ENCODE measurements around the gene FAM107B. TPM values are rescaled to one million over a fixed set of nuclear protein-coding genes. Genes with fewer than 3 reads are reported as not detected.

FAM107B gene
- total RNA-seq, 6 donors from 2014 or later, result 44.0 to 136 (median 77.0) TPM

GRCh38 chr10:14598809-14599764 lies 175.6 kb downstream of the FAM107B start:
- DNase-seq (no peak), ATAC-seq (ENCODE audit: low FRiP score in 2 of 2) (no peak)
- peaks cover 0 to 14% (median 2%) of the 10 kb centered on the region in 4 donors for H3K36me3 ChIP-seq
- no peaks in the 10 kb centered on the region for H3K9me3 ChIP-seq
- H3K4me1 ChIP-seq, result peaks cover 19 to 25% (median 22%) of the 10 kb centered on the region in 4 donors
- no peak overlapping the region for H3K4me3 ChIP-seq
- H3K27ac ChIP-seq, result no peak overlapping the region
- 84 to 87% methylated on average over 11 of the region's 11 CpGs for WGBS, 2 donors
- TF ChIP-seq CTCF (IDR thresholded peaks at IDR 0.05) (no peak), EP300 (IDR thresholded peaks at IDR 0.05) (no peak), POLR2AphosphoS5 (IDR thresholded peaks at IDR 0.05) (no peak), POLR2A (IDR thresholded peaks at IDR 0.05) (no peak)
- H3K27me3 ChIP-seq, result no peaks in the 10 kb centered on the region

DNA sequence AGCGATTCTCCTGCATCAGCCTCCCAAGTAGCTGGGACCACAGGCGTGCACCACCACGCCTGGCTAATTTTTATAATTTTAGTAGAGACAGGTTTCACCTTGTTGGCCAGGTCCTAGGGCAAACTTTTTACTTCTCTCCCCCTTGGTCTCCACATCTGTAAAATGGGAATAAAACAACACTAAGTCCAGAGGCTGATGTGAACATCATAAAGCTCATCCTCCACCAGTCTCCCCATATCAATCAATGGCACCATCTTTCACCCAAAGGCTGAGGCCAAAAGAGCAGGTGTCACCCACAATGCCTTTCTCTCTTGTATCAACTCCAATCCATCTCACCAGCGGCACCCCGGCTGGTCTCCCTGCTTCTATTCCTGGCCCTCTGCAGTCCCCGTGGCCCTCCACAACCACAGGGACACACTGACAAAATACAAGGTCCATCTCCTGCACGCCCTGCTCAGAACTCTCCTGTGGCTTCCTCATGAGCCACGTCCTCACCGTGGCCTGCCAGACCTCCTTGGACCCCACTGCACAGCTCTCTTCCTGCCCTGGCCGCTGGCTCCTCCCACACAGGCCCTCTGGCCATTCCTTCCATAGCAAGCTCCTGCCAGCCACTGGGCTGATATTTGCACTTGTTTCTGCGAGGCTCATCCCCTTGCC lies 179.0 kb downstream of the FAM107B start:
- TF ChIP-seq CTCF (IDR thresholded peaks at IDR 0.05), result no peak
- TF ChIP-seq POLR2A (IDR thresholded peaks at IDR 0.05), result no peak
- no peak for TF ChIP-seq POLR2AphosphoS5 (IDR thresholded peaks at IDR 0.05)
- no peak for TF ChIP-seq EP300 (IDR thresholded peaks at IDR 0.05)
- DNase-seq (peak in 1 of 2 donors; percentile 38), ATAC-seq (ENCODE audit: low FRiP score in 2 of 2) (no peak)
- no peak overlapping the region for H3K27ac ChIP-seq
- H3K4me3 ChIP-seq, result no peak overlapping the region
- H3K27me3 ChIP-seq, result no peaks in the 10 kb centered on the region
- peaks cover 0 to 9% (median 2%) of the 10 kb centered on the region in 4 donors for H3K36me3 ChIP-seq
- H3K4me1 ChIP-seq, result no peaks in the 10 kb centered on the region
- 89 to 95% methylated on average over 11 of the region's 11 CpGs for WGBS, 2 donors
- no peaks in the 10 kb centered on the region for H3K9me3 ChIP-seq

DNA sequence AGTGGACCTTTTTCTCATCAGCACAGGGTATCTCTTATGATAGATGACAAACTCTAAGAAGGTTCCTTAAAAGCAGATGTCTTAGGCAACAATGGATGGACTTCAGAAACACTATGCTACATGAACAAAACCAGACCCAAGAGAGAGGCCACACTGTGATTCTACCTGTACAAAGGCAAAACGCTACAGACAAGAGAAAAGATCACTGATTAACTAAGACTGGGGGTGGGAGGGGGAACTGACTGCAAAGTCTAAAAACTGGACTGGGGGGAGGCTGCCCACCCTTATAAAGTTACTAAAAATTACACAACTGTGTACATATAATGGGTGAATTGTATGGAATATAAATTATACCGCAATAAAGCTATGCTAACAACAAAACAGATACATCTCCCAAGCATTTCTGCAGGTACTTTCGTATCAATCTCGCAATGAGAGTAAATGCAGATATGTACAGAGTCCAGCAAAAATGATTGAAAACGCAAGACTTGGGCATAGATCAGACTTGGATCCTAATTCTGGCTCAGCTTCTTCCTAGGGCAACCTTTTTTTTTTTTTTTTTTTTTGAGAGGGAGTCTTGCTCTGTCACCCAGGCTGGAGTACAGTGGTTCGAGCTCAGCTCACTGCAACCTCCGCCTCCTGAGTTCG lies 179.7 kb downstream of the FAM107B start:
- no peaks in the 10 kb centered on the region for H3K9me3 ChIP-seq
- TF ChIP-seq POLR2A (IDR thresholded peaks at IDR 0.05) (no peak), POLR2AphosphoS5 (IDR thresholded peaks at IDR 0.05) (no peak), EP300 (IDR thresholded peaks at IDR 0.05) (no peak), CTCF (IDR thresholded peaks at IDR 0.05) (no peak)
- 86 to 95% methylated on average over 8 of the region's 8 CpGs for WGBS, 2 donors
- no peak overlapping the region for H3K4me3 ChIP-seq
- ATAC-seq (ENCODE audit: low FRiP score in 2 of 2) (no peak), DNase-seq (no peak)
- H3K27me3 ChIP-seq, result no peaks in the 10 kb centered on the region
- H3K36me3 ChIP-seq, result peaks cover 0 to 8% (median 2%) of the 10 kb centered on the region in 4 donors
- H3K27ac ChIP-seq, result no peak overlapping the region
- H3K4me1 ChIP-seq, result no peaks in the 10 kb centered on the region

DNA sequence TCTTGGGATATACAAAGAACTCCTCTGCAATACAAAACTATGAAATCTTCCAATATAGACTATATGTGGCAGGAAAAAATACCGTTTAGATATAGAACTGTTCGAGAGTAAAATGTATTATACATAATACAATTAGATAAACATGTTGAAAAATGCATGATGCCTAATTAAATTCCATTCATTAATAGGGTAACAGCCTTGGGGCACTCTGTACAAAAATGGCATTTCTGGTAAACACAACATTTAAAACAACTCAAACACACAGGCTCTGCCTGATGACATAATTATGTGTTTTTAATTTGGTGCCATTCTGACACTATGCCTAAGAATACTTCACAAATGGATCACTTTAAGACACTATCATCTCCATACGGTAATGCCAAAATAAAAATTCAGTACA lies 180.9 kb downstream of the FAM107B start:
- ATAC-seq (ENCODE audit: low FRiP score in 2 of 2) (no peak), DNase-seq (no peak)

More for the DNA sequence above, 180.9 kb downstream of the FAM107B start:
- TF ChIP-seq CTCF (IDR thresholded peaks at IDR 0.05), result no peak
- TF ChIP-seq POLR2A (IDR thresholded peaks at IDR 0.05), result no peak
- TF ChIP-seq EP300 (IDR thresholded peaks at IDR 0.05), result no peak
- no peak for TF ChIP-seq POLR2AphosphoS5 (IDR thresholded peaks at IDR 0.05)
- Histone ChIP-seq H3K9me3 (no peaks in the 10 kb centered on the region), H3K4me3 (no peak overlapping the region), H3K27ac (no peak overlapping the region), H3K4me1 (peaks cover 0 to under 1% (median under 1%) of the 10 kb centered on the region in 4 donors), H3K36me3 (peaks cover 0 to 4% (median 2%) of the 10 kb centered on the region in 4 donors), H3K27me3 (no peaks in the 10 kb centered on the region)
- 80 to 84% methylated on average over 3 of the region's 3 CpGs for WGBS, 2 donors
